ENCODE results near the gene OIT3. TPM values are rescaled to one million over a fixed set of nuclear protein-coding genes. Genes with fewer than 3 reads are reported as not detected.
A peak's percentile ranks its signal among the peaks of the same experiment; 100 is the strongest.

OIT3 gene
- total and polyA plus RNA-seq, 2 experiments from 2014 or later: not detected

DNA sequence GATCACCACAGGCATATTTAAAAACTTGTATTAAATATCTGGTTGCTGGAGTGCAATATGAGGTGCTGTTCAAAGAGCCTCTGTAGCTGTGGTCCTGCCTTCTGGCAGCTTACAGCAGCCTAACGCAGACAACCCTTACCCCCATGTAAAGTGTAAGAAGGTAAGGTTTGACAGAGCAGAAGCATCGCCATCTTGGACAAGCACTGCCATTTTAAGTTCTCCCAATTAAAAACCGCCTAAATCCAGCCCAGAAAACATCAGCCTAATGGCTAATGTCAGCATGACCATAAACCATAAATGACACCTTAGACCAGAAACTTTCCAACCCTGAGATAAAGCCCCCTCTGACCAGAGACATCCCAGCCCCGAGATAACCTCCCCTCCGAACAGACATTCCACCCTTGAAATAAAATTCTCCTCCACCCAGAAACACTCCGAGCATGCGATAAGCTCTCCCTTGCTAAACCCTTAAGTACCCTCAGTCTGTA lies 5.3 kb upstream of the OIT3 start:
- 99% methylated on average over 7 of the region's 7 CpGs for WGBS, 2 experiments (ENCODE audit: low coverage in 1 of 2, low lambda C conversion rate in 2 of 2, missing lambda C conversion rate in 2 of 2)
- no peak for DNase-seq
- in situ Hi-C loops (cut with MboI): no loop called here

DNA sequence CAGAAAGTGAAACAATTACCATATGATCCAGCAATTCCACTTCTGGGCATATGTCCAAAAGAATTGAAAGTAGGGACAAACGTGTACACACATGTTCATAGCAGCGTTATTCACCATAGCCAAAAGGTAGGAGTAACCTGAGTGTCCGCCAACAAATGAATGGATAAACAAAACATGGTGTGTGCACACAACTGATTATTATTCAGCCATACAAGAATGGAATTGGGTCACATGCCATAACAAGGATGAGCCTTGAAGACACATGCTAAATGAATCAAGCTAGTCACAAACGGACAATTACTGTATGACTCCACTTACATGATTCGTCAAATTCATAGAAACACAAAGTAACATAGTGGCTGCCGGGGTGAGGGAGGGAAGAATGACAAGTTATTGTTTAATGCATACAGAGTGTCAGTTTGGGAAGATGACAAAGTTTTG lies 4.1 kb upstream of the OIT3 start:
- Histone ChIP-seq H3K4me2 (ENCODE audit: unreplicated experiment) (no peak overlapping the region), H3K9me3 (ENCODE audit: low read depth) (no peaks in the 10 kb centered on the region), H3K9ac (no peak overlapping the region), H3K36me3 (ENCODE audit: low read depth) (peaks cover 13% of the 10 kb centered on the region; the same call in 1 of the 2 replicates), H3K27me3 (replicated peaks; ENCODE audit: insufficient read depth) (no peaks in the 10 kb centered on the region), H3K4me3 (no peak overlapping the region), H3K79me2 (ENCODE audit: insufficient read depth) (no peaks in the 10 kb centered on the region), H3F3A (ENCODE audit: insufficient read depth) (no peaks in the 10 kb centered on the region), H4K20me1 (ENCODE audit: insufficient read depth) (no peaks in the 10 kb centered on the region), H3K9me2 (ENCODE audit: insufficient read depth) (no peaks in the 10 kb centered on the region), H3K4me1 (ENCODE audit: insufficient read depth) (no peaks in the 10 kb centered on the region), H3K27ac (no peak overlapping the region), H2AFZ (no peak overlapping the region)
- TF ChIP-seq EZH2phosphoT487 (IDR thresholded peaks at IDR 0.05; ENCODE audit: insufficient read depth, low read depth) (no peak), EZH2 (IDR thresholded peaks at IDR 0.05; ENCODE audit: insufficient read depth, poor library complexity, severe bottlenecking) (no peak)
- 38 to 44% methylated on average over 6 of the region's 6 CpGs for WGBS, 2 experiments (ENCODE audit: low coverage in 1 of 2, low lambda C conversion rate in 2 of 2, missing lambda C conversion rate in 2 of 2)
- in situ Hi-C loops (cut with MboI): no loop called here
- peak; percentile 25 for DNase-seq

More for the DNA sequence above, 5.3 kb upstream of the OIT3 start:
- H3K4me3 ChIP-seq: no peak overlapping the region
- H2AFZ ChIP-seq: no peak overlapping the region
- no peak overlapping the region for H3K27ac ChIP-seq
- no peaks in the 10 kb centered on the region for H4K20me1 ChIP-seq (ENCODE audit: insufficient read depth)
- no peaks in the 10 kb centered on the region for H3K79me2 ChIP-seq (ENCODE audit: insufficient read depth)
- peaks cover 13% of the 10 kb centered on the region; the same call in 1 of the 2 replicates for H3K36me3 ChIP-seq (ENCODE audit: low read depth)
- no peak overlapping the region for H3K4me2 ChIP-seq (ENCODE audit: unreplicated experiment)
- no peaks in the 10 kb centered on the region for H3K27me3 ChIP-seq (replicated peaks; ENCODE audit: insufficient read depth)
- H3K9me3 ChIP-seq (ENCODE audit: low read depth): no peaks in the 10 kb centered on the region
- no peak overlapping the region for H3K9ac ChIP-seq
- no peaks in the 10 kb centered on the region for H3F3A ChIP-seq (ENCODE audit: insufficient read depth)
- H3K9me2 ChIP-seq (ENCODE audit: insufficient read depth): no peaks in the 10 kb centered on the region
- H3K4me1 ChIP-seq (ENCODE audit: insufficient read depth): no peaks in the 10 kb centered on the region
- TF ChIP-seq EZH2phosphoT487 (IDR thresholded peaks at IDR 0.05; ENCODE audit: insufficient read depth, low read depth): no peak
- TF ChIP-seq EZH2 (IDR thresholded peaks at IDR 0.05; ENCODE audit: insufficient read depth, poor library complexity, severe bottlenecking): no peak

DNA sequence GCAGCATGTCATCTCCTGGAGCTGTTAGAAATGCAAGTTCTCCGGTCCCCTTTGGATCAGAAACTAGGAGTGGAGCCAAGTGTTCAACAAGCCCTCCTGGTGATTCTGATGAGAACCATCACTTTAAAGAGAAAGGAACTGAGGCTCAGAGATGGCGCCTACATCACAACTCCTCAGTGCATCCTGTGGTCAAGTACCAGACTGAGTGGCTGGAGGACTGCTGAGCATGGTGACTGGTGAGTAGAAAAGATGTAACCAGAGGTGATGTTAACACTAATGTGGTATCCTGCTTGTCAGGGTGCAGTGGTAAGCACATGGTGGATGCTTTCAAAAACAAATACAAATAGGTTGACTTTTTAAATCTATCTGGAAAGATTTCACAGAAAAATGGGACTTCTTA lies 3.5 kb upstream of the OIT3 start:
- TF ChIP-seq EZH2phosphoT487 (IDR thresholded peaks at IDR 0.05; ENCODE audit: insufficient read depth, low read depth): no peak
- TF ChIP-seq EZH2 (IDR thresholded peaks at IDR 0.05; ENCODE audit: insufficient read depth, poor library complexity, severe bottlenecking): no peak
- H3K36me3 ChIP-seq (ENCODE audit: low read depth): peaks cover 13% of the 10 kb centered on the region; the same call in 1 of the 2 replicates
- H3K27me3 ChIP-seq (replicated peaks; ENCODE audit: insufficient read depth): no peaks in the 10 kb centered on the region
- H4K20me1 ChIP-seq (ENCODE audit: insufficient read depth): no peaks in the 10 kb centered on the region
- H3K27ac ChIP-seq: no peak overlapping the region
- no peaks in the 10 kb centered on the region for H3K4me1 ChIP-seq (ENCODE audit: insufficient read depth)
- DNase-seq: no peak
- no peak overlapping the region for H3K4me3 ChIP-seq
- H3K9me3 ChIP-seq (ENCODE audit: low read depth): no peaks in the 10 kb centered on the region
- H3K79me2 ChIP-seq (ENCODE audit: insufficient read depth): no peaks in the 10 kb centered on the region
- H2AFZ ChIP-seq: no peak overlapping the region
- H3K9me2 ChIP-seq (ENCODE audit: insufficient read depth): no peaks in the 10 kb centered on the region
- no peak overlapping the region for H3K4me2 ChIP-seq (ENCODE audit: unreplicated experiment)
- no peaks in the 10 kb centered on the region for H3F3A ChIP-seq (ENCODE audit: insufficient read depth)
- H3K9ac ChIP-seq: no peak overlapping the region
- in situ Hi-C loops (cut with MboI): no loop called here
- 94 to 98% methylated on average over 2 of the region's 2 CpGs for WGBS, 2 experiments (ENCODE audit: low coverage in 1 of 2, low lambda C conversion rate in 2 of 2, missing lambda C conversion rate in 2 of 2)

DNA sequence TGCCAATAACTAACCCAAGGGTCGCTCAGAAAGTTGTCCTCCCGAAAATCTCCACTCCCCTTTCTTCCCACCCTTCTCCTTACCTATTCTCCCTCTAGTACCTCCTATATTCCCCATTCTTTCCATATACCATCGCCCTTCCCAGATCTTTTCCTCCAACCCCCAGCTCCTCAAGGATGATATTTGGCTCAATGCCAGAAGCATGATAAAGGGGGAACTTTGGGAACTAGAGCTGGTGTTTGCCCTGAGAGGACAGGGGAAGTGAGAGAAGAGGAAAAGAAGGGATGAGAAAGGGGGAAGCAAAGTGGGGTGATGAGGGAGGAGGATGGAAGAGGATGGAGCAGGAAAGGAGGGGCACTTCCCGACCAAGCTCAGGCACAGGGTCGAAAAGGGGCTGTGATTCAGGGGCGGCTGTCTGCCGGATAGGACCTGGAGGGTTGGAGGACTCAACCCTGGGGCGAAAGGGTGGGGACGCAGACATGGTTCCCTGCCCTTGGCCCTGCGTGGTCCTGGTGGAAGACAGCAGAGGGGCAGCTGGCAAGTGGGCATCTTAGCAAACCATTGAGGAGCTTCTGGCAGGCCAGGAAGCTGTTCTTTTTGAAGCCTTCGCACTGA lies 1.8 kb downstream of the OIT3 start:
- in situ Hi-C loops (cut with MboI): no loop called here
- DNase-seq: no peak
- Histone ChIP-seq H4K20me1 (ENCODE audit: insufficient read depth) (no peaks in the 10 kb centered on the region), H3K9ac (no peak overlapping the region), H2AFZ (no peak overlapping the region), H3K9me2 (ENCODE audit: insufficient read depth) (no peaks in the 10 kb centered on the region), H3K4me1 (ENCODE audit: insufficient read depth) (no peaks in the 10 kb centered on the region), H3K36me3 (ENCODE audit: low read depth) (no peaks in the 10 kb centered on the region), H3K27ac (no peak overlapping the region), H3F3A (ENCODE audit: insufficient read depth) (no peaks in the 10 kb centered on the region), H3K79me2 (ENCODE audit: insufficient read depth) (no peaks in the 10 kb centered on the region), H3K9me3 (ENCODE audit: low read depth) (no peaks in the 10 kb centered on the region), H3K27me3 (replicated peaks; ENCODE audit: insufficient read depth) (no peaks in the 10 kb centered on the region), H3K4me2 (ENCODE audit: unreplicated experiment) (no peak overlapping the region), H3K4me3 (no peak overlapping the region)
- WGBS, 2 experiments (ENCODE audit: low coverage in 1 of 2, low lambda C conversion rate in 2 of 2, missing lambda C conversion rate in 2 of 2): 75 to 78% methylated on average over 11 of the region's 11 CpGs
- no peak for TF ChIP-seq EZH2 (IDR thresholded peaks at IDR 0.05; ENCODE audit: insufficient read depth, poor library complexity, severe bottlenecking)
- TF ChIP-seq EZH2phosphoT487 (IDR thresholded peaks at IDR 0.05; ENCODE audit: insufficient read depth, low read depth): no peak
